KOPT-K1 (cell line): ENCODE results near the gene PDE6A.
"Not testable (repeated sequence)": the region's sequence is repeated elsewhere in the genome, so short reads cannot be mapped to it uniquely, and the experiment has no call there.

Experiments used
- H3K27ac ChIP-seq: fragments of 200-600 bp; sonication (generic); 2 replicates; pipeline ENCODE4 v1.5.1; 2016; ENCODE audit warnings: antibody characterized with exemption, mild to moderate bottlenecking, low read depth, low read length; ENCODE audit not compliant: poor library complexity, severe bottlenecking
- H3K36me3 ChIP-seq: fragments of 200-600 bp; sonication (generic); 2 replicates; pipeline ENCODE4 v1.5.1; 2017; ENCODE audit warnings: antibody characterized with exemption, mild to moderate bottlenecking, low read length, moderate library complexity; ENCODE audit not compliant: insufficient read depth
- H3K9me3 ChIP-seq: fragments of 200-600 bp; sonication (generic); 2 replicates; pipeline ENCODE4 v1.5.1; 2017; ENCODE audit warnings: antibody characterized with exemption, low read length, mild to moderate bottlenecking; ENCODE audit not compliant: insufficient read depth, poor library complexity, severe bottlenecking

Gene PDE6A

DNA sequence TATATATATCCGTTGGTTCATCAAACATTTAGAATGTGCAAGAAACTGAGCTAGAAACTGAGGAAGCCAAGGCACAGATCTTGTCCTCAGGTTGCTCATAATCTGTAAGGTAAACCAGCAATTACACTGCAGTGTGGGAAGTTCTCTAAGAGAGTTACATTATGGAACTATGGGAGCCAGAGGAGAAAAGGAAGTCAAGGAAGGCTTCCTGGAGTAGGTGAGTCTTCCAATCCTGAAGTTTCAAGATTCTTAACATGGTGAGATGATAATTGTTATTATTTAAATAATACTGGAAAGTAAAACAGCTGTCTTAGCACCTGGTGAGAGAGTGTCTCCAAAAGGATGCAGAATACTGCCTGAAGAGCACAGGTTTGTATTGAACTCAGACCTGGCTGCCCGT is 44.2 kb downstream of the PDE6A start:
- Histone ChIP-seq H3K27ac (no peak overlapping the region), H3K36me3 (no peaks in the 10 kb centered on the region), H3K9me3 (no peaks in the 10 kb centered on the region)

DNA sequence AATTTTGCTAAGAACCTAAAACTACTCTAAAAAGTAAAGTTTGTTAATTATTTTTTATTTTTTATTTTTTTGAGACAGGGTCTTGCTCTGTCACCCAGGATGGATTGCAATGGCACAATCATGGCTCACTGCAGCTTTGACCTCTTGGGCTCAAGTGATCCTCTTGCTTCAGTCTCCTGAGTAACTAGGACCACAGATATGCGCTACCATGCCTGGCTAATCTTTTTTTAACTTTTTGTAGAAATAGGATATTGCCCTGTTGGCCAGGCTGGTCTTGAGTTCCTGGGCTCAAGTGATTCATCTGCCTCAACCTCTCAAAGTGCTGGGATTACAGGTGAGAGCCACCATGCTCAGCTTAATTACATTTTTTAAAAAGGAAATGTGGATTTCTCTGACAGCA is 45.8 kb downstream of the PDE6A start:
- Histone ChIP-seq H3K27ac (no peak overlapping the region), H3K36me3 (no peaks in the 10 kb centered on the region), H3K9me3 (no peaks in the 10 kb centered on the region)

DNA sequence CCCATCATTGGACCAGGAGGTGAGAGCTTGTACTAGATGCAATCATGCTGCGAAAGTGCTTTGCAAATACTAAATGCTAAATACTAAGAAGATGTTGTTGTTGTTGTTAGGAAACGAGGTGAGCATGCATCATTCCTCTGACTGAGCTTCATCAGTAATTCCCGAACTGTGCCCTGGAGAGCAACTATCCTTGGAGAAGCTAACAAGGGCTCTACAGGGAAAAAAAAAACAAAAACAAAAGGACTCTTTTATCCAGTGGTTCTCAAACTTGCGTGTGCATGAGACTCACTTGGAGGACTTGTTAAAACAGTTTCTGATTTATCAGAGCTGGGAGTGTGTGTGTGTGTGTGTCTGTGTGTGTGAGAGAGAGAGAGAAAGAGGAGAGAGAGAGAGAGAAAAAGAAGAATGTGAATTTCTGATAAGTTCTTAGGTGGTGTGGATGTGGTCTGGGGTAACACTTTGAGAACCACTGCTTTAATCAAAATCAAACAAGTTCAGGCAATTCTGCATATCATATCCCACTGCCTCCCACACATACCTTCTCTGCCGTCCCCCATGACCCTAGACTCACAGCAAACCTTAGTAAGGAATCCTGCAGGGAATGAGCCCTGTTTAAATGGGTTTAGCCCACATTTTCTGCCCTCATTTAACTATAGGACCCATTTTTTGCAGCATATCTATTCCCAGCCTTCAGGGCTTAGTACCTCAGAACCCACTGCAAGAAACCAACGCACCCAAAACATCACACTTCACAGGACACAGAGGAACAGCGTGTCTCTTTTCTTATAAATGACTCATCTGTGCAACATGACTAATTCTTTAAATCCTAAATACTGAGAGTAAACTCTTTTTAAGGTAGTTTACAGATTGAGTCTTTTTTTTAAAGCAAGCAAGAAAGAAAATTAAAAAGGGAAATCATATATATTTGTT is 48.9 kb downstream of the PDE6A start:
- Histone ChIP-seq H3K9me3 (no peaks in the 10 kb centered on the region), H3K27ac (no peak overlapping the region), H3K36me3 (no peaks in the 10 kb centered on the region)

DNA sequence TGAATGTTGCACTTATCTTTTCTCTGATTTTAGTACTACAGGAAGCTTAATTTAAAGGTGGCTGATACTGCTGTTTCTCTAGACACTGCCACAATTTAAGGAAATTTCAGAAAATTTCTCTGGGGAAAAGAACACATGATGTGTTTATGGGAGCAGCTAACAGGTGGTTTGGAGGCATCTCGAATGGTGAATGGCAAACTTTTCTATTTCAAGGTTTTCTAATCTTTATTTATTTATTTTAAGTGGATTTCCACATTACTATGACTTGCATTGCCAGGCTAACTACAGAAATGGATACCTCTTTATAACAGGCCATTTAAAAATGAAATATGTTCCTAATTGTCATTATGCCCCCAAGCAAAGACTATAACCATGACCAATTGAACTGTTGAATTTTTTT is 50.4 kb downstream of the PDE6A start:
- Histone ChIP-seq H3K9me3 (no peaks in the 10 kb centered on the region), H3K27ac (no peak overlapping the region), H3K36me3 (no peaks in the 10 kb centered on the region)

DNA sequence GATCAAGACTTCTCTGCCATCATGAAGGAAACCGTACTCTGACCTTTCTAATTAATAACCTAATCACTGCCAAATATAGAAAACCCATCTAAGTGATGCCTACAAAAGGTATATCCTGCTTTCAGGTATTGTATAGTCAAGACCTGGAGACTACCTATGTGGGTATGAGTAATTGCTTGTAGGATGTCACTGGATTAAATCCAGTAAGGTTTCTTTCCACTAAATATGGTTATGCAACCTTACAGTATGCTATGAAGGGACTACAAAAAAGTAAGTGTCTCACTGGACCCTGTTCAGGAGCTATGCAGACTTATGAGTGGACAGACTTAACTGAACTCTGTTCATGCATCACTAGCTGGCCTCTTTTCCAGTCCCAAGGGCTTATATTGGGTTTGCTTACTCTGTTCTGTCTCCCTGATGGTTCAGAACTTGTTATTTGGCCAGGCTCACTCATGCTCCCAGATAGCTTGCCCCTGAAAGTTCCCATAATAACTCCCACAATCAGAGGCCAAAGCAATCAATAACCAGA is 51.1 kb downstream of the PDE6A start:
- Histone ChIP-seq H3K9me3 (no peaks in the 10 kb centered on the region), H3K36me3 (no peaks in the 10 kb centered on the region), H3K27ac (no peak overlapping the region)

DNA sequence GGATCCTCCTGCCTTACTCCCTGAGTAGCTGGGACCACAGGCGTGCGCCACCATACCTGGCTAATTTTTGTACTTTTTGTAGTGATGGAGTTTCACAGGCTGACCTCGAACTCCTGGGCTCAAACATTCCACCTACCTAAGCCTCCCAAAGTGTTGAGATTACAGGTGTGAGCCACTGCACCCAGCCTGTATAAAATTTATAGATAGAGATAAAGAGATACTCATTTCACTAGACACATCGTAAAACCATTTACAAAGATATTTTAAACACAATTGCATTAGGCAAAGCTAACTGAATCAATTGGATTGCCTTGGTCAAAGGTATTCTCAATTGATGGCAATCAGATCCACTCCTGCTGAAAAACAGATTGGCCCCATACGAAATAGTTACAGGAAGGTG is 52.0 kb downstream of the PDE6A start:
- H3K36me3 ChIP-seq, result no peaks in the 10 kb centered on the region
- no peak overlapping the region for H3K27ac ChIP-seq
- H3K9me3 ChIP-seq, result no peaks in the 10 kb centered on the region

DNA sequence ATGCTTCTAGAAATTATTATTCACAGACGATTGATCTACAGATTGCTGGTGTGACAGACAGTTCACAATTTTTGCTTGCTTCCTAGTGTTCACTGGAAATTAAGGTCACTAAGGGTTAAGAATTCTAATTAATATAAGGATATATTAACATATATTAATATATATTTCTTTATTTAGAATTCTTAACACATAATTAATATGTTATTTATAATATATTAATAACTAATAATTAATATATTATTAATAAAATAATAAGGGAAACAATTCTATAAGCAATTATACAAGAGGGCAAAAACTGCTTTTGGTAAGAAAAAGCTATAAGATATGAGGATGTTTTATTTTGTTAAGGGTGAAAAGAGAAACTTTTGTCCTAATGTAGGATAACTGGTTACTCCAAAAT is 56.3 kb downstream of the PDE6A start:
- no peaks in the 10 kb centered on the region for H3K36me3 ChIP-seq
- no peak overlapping the region for H3K27ac ChIP-seq

DNA sequence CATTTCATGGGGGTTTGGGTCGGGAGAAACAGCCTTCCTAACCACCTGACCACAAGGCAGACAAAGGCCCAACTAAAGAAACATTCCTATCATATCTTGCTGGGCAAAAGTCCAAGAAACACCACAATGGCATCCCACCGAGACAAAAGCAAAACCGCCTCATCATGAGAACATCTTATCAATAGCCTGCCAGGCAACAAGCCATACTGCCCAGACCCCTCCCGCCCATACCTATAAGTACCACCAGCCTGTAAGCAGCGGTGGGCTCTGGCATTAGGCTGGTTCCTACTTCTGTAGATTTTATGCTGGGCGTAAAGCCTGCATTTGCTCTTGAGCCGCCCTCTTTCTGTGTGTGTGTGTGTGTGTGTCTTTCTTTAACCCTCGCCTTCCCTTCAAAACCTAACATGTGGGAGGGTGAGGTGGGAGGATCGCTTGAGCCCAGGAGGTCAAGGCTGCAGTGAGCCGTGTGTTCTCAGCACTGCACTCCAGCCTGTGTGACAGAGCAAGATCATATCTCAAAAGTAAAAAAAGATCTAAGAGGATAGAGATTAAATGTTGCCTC is 56.9 kb downstream of the PDE6A start:
- Histone ChIP-seq H3K27ac (no peak overlapping the region), H3K9me3 (no peaks in the 10 kb centered on the region), H3K36me3 (no peaks in the 10 kb centered on the region)

More for the DNA sequence above, 56.3 kb downstream of the PDE6A start:
- no peaks in the 10 kb centered on the region for H3K9me3 ChIP-seq

DNA sequence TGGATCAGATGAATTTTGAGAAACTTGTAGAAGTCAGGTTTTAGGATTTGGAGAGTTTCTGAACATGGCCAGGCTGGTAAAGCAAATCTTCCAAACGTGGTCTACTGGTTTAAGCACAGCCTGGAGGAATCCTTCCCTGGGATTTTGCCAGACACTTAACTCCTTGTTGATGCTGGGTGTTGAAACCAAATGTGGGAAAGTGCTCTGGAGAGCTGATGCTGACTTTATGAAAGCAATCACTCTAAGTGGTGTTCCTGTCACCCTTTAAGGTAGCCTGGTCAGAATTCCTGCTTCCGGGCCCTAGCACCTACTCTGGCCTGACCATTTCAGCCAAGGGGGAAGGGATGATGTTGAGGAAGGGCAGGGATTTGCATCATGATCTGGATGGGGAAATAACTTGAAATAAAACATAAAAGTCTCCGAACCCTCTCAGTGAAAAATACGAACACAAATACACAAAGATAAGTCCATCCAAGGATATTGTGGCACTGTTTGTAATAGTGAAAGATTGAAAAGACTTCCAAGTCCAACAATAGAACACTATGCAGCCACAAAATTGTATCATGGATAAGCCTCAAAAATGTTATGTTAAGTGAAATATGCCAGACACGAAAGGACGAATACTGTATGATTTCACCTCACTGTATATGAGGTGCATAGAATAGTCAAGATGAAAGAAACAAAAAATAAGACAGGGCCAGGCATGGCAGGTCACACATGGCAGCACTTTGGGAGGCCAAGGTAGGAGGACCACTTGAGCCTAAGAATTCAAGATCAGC is 57.7 kb downstream of the PDE6A start:
- Histone ChIP-seq H3K36me3 (no peaks in the 10 kb centered on the region), H3K9me3 (no peaks in the 10 kb centered on the region), H3K27ac (no peak overlapping the region)

DNA sequence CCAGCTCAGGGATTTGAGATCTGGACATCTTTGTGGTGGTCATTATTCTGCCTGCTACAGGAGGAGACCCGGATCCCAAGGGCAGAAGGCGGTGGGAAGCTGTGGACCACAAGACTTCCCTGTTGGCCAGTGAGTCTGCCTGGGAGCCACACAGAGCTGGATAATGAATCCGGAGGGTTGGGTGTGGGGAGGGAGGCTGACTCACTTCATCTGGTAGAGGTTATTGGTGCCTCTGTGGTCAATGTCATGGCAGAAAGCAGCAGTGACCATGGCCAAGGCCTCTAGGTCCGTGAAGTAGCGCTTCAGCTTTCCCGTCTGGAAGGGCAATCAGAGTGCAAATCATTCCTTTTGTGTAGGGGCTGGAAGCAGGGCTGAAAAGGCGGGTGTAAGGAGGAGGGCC is 58.5 kb downstream of the PDE6A start:
- Histone ChIP-seq H3K9me3 (no peaks in the 10 kb centered on the region), H3K27ac (no peak overlapping the region), H3K36me3 (no peaks in the 10 kb centered on the region)

DNA sequence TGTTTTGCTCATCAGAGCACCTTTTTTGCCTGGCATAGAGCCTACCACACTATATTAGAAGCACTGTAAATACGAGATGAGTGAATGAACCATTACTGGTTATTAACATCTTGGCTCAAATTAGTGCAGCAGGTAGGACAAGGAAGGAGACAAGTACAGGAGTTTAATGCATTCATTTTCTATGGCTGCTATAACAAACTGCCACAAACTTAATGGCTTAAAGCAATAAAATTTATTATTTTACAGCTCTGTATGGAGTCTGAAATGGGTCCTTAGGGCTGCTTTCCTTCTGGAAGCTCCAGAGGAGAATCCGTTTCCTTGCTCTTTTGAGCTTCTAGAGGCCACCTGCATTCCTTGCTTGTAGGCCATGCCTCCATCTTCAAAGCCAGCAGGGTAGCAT is 59.1 kb downstream of the PDE6A start:
- Histone ChIP-seq H3K9me3 (no peaks in the 10 kb centered on the region), H3K36me3 (no peaks in the 10 kb centered on the region), H3K27ac (no peak overlapping the region)

DNA sequence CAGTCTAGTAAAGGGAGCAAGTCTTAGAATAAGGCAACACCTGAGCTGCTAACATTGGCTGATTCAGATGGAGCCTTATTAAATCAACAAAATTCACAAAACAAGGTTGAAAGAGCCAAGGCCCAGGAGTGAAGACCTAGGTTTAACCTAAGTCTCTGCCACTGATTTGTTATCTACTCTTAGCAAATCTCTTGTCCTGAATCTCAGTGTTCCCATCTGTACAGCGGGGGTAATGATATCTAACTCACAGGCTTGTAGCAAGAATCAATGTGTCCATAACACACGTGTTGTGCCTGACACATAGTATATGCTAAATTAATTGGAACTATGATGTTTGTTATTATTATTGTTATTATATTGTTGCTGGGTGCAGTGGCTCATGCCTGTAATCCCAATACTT is 61.0 kb downstream of the PDE6A start:
- H3K27ac ChIP-seq, result no peak overlapping the region
- H3K9me3 ChIP-seq, result no peaks in the 10 kb centered on the region
- no peaks in the 10 kb centered on the region for H3K36me3 ChIP-seq

DNA sequence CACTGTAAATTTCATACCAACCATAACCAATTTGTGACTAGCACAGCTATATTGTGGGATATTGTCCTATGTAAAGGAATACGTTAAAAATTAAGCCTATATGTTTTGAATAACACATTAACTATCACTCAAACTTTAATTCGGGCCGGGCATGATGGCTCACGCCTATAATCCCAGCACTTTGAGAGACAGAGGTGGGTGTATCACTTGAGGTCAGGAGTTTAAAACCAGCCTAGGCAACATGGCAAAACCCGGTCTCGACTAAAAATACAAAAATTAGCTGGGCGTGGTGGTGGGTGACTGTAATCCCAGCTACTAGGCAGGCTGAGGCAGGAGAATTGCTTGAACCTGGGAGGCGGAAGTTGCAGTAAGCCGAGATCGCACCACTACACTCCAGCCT is 62.0 kb downstream of the PDE6A start:
- H3K9me3 ChIP-seq, H3K36me3 ChIP-seq, H3K27ac ChIP-seq: not testable (repeated sequence)

DNA sequence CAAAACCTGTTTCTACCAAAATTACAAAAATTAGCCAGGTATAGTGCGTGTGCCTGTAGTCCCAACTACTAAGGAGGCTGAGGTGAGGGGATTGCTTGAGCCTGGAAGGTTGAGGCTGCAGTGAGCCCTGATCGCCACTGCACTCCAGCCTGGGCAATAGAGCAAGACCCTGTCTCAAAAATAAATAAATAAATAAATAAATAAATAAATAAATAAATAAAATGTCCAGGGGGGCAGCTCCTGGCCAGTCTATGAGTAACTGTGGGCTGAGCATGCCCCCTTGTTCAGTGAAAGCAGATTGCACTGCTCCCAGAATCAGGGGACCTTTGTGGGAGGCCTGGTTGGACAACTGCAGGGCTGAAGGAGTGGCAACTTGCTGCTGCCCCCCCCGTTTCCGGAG is 62.7 kb downstream of the PDE6A start:
- H3K9me3 ChIP-seq, result no peaks in the 10 kb centered on the region
- no peak overlapping the region for H3K27ac ChIP-seq
- H3K36me3 ChIP-seq, result no peaks in the 10 kb centered on the region

DNA sequence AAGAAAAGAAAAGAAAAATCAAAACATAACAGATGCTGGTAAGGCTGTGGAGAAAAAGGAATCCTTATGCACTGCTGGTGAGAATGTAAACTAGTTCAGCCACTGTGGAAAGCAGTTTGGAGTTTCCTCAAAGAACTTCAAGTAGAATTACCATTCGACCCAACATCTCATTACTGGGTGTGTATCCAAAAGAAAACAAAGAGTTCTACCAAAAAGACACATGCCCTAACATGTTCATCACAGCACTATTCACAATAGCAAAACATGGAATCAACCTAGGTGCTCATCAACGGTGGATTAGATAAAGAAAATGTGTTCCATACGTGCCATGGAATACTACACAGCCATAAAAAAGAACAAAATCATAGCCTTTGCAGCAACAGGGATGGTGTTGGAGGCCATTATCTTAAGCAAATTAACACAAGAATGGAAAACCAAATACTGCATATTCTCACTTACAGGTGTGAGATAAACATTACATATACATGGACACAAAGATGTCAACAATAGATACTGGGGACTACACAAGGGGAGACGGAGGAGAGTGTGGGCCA is 63.4 kb downstream of the PDE6A start:
- Histone ChIP-seq H3K36me3 (no peaks in the 10 kb centered on the region), H3K27ac (no peak overlapping the region)

More for the DNA sequence above, 63.4 kb downstream of the PDE6A start:
- no peaks in the 10 kb centered on the region for H3K9me3 ChIP-seq
